Stomach (tissue), 9 donors: ENCODE results near the gene ALK. TPM values are rescaled to one million over a fixed set of nuclear protein-coding genes. Genes with fewer than 3 reads are reported as not detected.

Source experiments
- DNase-seq, 2 donors: peaks; one replicate each; pipeline versions ENCODE4 v3.0.0 to v3.0.0-alpha.2; 2013 to 2019
- H3K27ac ChIP-seq, 5 donors: fragments of 200-600 bp in 4 of 5; sonication (generic) in 4 of 5; one replicate each; pipeline ENCODE4 v1.5.1; 2013 to 2019; ENCODE audit warnings: mild to moderate bottlenecking in 1 of 5, moderate library complexity in 1 of 5
- H3K27me3 ChIP-seq, 3 donors: fragments of 200-600 bp; sonication (generic); one replicate each; pipeline ENCODE4 v1.5.1; 2017 to 2019; ENCODE audit warnings: mixed run types in 1 of 3
- H3K36me3 ChIP-seq, 4 donors: fragments of 200-600 bp; sonication (generic); 1 replicate in 3 of 4; 2 replicates in 1 of 4; pipeline ENCODE4 v1.5.1; 2016 to 2019
- H3K4me1 ChIP-seq, 4 donors: fragments of 200-600 bp; sonication (generic); one replicate each; pipeline ENCODE4 v1.5.1; 2016 to 2019
- H3K4me3 ChIP-seq, 4 donors: fragments of 200-600 bp; sonication (generic) in 3 of 4; one replicate each; pipeline ENCODE4 v1.5.1; 2016 to 2019; ENCODE audit warnings: mild to moderate bottlenecking in 1 of 4
- H3K9me3 ChIP-seq, 4 donors: fragments of 200-600 bp; sonication (generic); one replicate each; pipeline ENCODE4 v1.5.1; 2016 to 2019
- EP300 ChIP-seq: sonication (generic); formaldehyde crosslinking; IDR thresholded peaks from one replicate; pipeline ENCODE4 v1.6.1; 2017; ENCODE audit warnings: antibody characterized with exemption
- POLR2A ChIP-seq, 4 donors: fragments of 450-650 bp; IDR thresholded peaks; one replicate each; pipeline ENCODE4 v1.6.1; 2016; ENCODE audit warnings: antibody characterized with exemption in 4 of 4, control low read depth in 2 of 4, mild to moderate bottlenecking in 1 of 4, moderate library complexity in 1 of 4
- POLR2AphosphoS5 ChIP-seq, 3 donors: sonication (generic); formaldehyde crosslinking; IDR thresholded peaks; one replicate each; pipeline ENCODE4 v1.6.1; 2016; ENCODE audit warnings: antibody characterized with exemption in 3 of 3
- WGBS, 5 donors: extraction: QIAGEN DNeasy Blood & Tissue Kit in 3 of 5; methylation state at CpG; one replicate each; pipeline versions ENCODE4 v1.1.5 to v1.1.7; 2013 to 2018; 5-methylcytosine and 5-hydroxymethylcytosine counted together
- intact Hi-C: fragments of 100-400 bp; cut with DNase I; formaldehyde crosslinking; loops from one replicate; pipeline ENCODE4 v1.15.1; 2023; ENCODE audit warnings: low total_unique reads
- polyA plus RNA-seq, 3 donors: library from polyadenylated mRNA; stranded (reverse); fragments of 200-250 nt; gene quantifications; one replicate each; pipeline ENCODE4 v1.2.3, GENCODE V29; 2013
- total RNA-seq, 5 donors: library from RNA; depleted of rRNA; stranded (reverse); fragments of >200 nt; gene quantifications; one replicate each; pipeline versions ENCODE4 v1.1.0 to v1.2.3, GENCODE V29; 2014 to 2016
- TF ChIP-seq, protein P1 (sequence below), 7 experiments: fragments of 450-650 bp in 4 of 7; fragments of 200-600 bp in 3 of 7; sonication (generic) in 3 of 7; IDR thresholded peaks; one replicate each; pipeline ENCODE4 v1.5.1; 2016 to 2019; ENCODE audit warnings: antibody characterized with exemption in 7 of 7, control low read depth in 2 of 7, mild to moderate bottlenecking in 1 of 7
- donor health status: healthy with polysubstance abuse.
- donor health status: Bipolar disorder and iron deficiency.
- donor health status: healthy.

ALK gene
- total and polyA plus RNA-seq, 8 donors: 0.13 to 0.92 TPM; not detected in 6

GRCh38 chr2:29524652-29525051 is 396.7 kb downstream of the ALK start:
- Histone ChIP-seq H3K4me3 (no peak overlapping the region), H3K36me3 (no peaks in the 10 kb centered on the region), H3K27me3 (no peaks in the 10 kb centered on the region), H3K9me3 (no peaks in the 10 kb centered on the region), H3K4me1 (peaks cover 0 to 9% (median 4%) of the 10 kb centered on the region in 4 donors), H3K27ac (no peak overlapping the region)
- intact Hi-C loops: no loop called here
- WGBS, 5 donors: 86 to 96% (median 94%) methylated on average over 1 of the region's 1 CpG
- TF ChIP-seq POLR2A (IDR thresholded peaks at IDR 0.05) (no peak), EP300 (no peak), POLR2AphosphoS5 (IDR thresholded peaks at IDR 0.05) (no peak)
- TF ChIP-seq, protein P1, sequence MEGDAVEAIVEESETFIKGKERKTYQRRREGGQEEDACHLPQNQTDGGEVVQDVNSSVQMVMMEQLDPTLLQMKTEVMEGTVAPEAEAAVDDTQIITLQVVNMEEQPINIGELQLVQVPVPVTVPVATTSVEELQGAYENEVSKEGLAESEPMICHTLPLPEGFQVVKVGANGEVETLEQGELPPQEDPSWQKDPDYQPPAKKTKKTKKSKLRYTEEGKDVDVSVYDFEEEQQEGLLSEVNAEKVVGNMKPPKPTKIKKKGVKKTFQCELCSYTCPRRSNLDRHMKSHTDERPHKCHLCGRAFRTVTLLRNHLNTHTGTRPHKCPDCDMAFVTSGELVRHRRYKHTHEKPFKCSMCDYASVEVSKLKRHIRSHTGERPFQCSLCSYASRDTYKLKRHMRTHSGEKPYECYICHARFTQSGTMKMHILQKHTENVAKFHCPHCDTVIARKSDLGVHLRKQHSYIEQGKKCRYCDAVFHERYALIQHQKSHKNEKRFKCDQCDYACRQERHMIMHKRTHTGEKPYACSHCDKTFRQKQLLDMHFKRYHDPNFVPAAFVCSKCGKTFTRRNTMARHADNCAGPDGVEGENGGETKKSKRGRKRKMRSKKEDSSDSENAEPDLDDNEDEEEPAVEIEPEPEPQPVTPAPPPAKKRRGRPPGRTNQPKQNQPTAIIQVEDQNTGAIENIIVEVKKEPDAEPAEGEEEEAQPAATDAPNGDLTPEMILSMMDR (IDR thresholded peaks at IDR 0.05): no peak
- DNase-seq: no peak

DNA sequence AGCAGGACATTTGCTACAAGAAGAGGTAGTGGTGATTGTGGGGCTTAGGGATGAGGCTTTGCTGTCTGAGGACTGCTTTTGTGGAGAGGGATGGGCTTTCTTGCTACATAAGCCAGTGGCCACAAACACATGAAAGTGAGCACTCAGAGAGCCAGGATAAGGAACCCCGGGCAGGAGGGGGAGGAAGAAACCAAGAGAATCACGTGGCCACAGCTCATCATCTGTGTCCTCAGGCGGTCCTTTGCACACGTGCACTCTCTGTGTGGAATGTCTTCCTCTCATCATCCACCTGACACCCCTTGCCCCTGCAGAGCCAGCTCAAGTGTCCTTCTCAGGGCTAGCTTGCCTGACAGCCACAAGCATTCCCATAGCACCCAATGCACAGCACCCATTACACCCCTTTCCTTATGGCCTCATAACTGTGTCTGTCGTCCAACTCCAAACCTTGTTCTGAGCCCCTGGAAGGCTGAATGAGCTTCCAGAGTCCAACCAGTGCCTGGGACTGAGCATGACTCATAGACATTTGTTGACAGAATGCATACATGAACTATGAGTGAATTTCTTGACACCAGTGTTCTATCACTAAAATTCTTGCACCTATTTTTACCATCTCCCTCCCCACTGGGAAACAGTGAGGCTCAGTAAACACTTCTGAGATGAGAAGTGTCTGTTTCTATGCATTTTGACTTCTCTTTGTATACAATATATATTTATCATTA is 398.3 kb downstream of the ALK start:
- H3K9me3 ChIP-seq: no peaks in the 10 kb centered on the region
- DNase-seq: no peak
- H3K4me3 ChIP-seq: no peak overlapping the region
- H3K27me3 ChIP-seq: no peaks in the 10 kb centered on the region
- no peak overlapping the region for H3K27ac ChIP-seq
- intact Hi-C loops: no loop called here
- H3K4me1 ChIP-seq: peaks cover 0 to 4% (median 0%) of the 10 kb centered on the region in 4 donors
- H3K36me3 ChIP-seq: no peaks in the 10 kb centered on the region
- no peak for TF ChIP-seq POLR2AphosphoS5 (IDR thresholded peaks at IDR 0.05)
- no peak for TF ChIP-seq POLR2A (IDR thresholded peaks at IDR 0.05)
- TF ChIP-seq EP300: no peak
- TF ChIP-seq, protein P1 (IDR thresholded peaks at IDR 0.05): no peak
- WGBS, 5 donors: 59 to 72% (median 70%) methylated on average over 5 of the region's 5 CpGs

GRCh38 chr2:29520001-29520400 is 401.4 kb downstream of the ALK start:
- Histone ChIP-seq H3K36me3 (no peaks in the 10 kb centered on the region), H3K27ac (no peak overlapping the region), H3K9me3 (no peaks in the 10 kb centered on the region), H3K4me3 (no peak overlapping the region), H3K4me1 (peaks cover 0 to 4% (median 0%) of the 10 kb centered on the region in 4 donors), H3K27me3 (no peaks in the 10 kb centered on the region)
- intact Hi-C loops: no loop called here
- no peak for DNase-seq
- TF ChIP-seq EP300 (no peak), POLR2AphosphoS5 (IDR thresholded peaks at IDR 0.05) (no peak), POLR2A (IDR thresholded peaks at IDR 0.05) (no peak)
- TF ChIP-seq, protein P1 (IDR thresholded peaks at IDR 0.05): no peak
- 85 to 89% (median 88%) methylated on average over 5 of the region's 5 CpGs for WGBS, 5 donors

- H3K36me3 ChIP-seq: no peaks in the 10 kb centered on the region
- TF ChIP-seq EP300 (no peak), POLR2AphosphoS5 (IDR thresholded peaks at IDR 0.05) (no peak), POLR2A (IDR thresholded peaks at IDR 0.05) (no peak)
- TF ChIP-seq, protein P1 (IDR thresholded peaks at IDR 0.05): no peak
- no peak for DNase-seq
- H3K4me1 ChIP-seq: peaks cover 0 to 4% (median 0%) of the 10 kb centered on the region in 4 donors
- H3K27me3 ChIP-seq: no peaks in the 10 kb centered on the region
- WGBS, 5 donors: 72 to 87% (median 80%) methylated on average over 3 of the region's 3 CpGs
- intact Hi-C loops: no loop called here
- no peak overlapping the region for H3K4me3 ChIP-seq
- no peaks in the 10 kb centered on the region for H3K9me3 ChIP-seq
- no peak overlapping the region for H3K27ac ChIP-seq
Measured at GRCh38 chr2:29519338-29519925, 402.0 kb downstream of the ALK start.
